IMR-90 (cell line): ENCODE measurements around the gene ADPRHL1. TPM values are rescaled to one million over a fixed set of nuclear protein-coding genes. Genes with fewer than 3 reads are reported as not detected.
"Not testable (repeated sequence)": the region's sequence is repeated elsewhere in the genome, so short reads cannot be mapped to it uniquely, and the experiment has no call there.

Experiments
- ATAC-seq: fragments of 200-7000 bp; cut with Tn5 transposase; 2 replicates; pipeline ENCODE4 v1.9.1; 2020; ENCODE audit warnings: low read depth, mild to moderate bottlenecking, moderate library complexity
- BruUV-seq: library from RNA; stranded (reverse); fragments of 400-500 nt; replicated peaks from 2 replicates; lab custom pipeline; 2021; lab: Mats Ljungman, UMichigan
- CTCF ChIA-PET: fragments of 300-600 bp; formaldehyde crosslinking; extraction: SDS; loops from one replicate; lab custom pipeline; 2021; ENCODE audit warnings: antibody characterized with exemption; lab: Yijun Ruan, JAX
- POLR2A ChIA-PET: fragments of 300-600 bp; sonication (Branson Sonifier 250); formaldehyde crosslinking; loops from one replicate; lab custom pipeline; 2022; ENCODE audit warnings: antibody characterized with exemption; ENCODE audit not compliant: unreplicated experiment; lab: Charles Lee
- DNase-seq: peaks from one replicate; pipeline ENCODE4 v3.0.0; 2013
- H2AFZ ChIP-seq: replicated peaks from 2 replicates; pipeline ENCODE3; 2013; ENCODE audit warnings: low read length, mild to moderate bottlenecking; ENCODE audit not compliant: poor library complexity
- H2AK5ac ChIP-seq: 2 replicates; pipeline ENCODE4 v1.6.1; 2013; ENCODE audit warnings: low read depth, low read length, inconsistent platforms
- H2AK9ac ChIP-seq: replicated peaks from 2 replicates; pipeline ENCODE3; 2013; ENCODE audit warnings: mild to moderate bottlenecking, low read depth, low read length, moderate library complexity; ENCODE audit not compliant: poor library complexity
- H2BK120ac ChIP-seq: 2 replicates; pipeline ENCODE4 v1.6.1; 2013; ENCODE audit warnings: low read depth, low read length, inconsistent platforms
- H2BK15ac ChIP-seq: 3 replicates; pipeline ENCODE4 v1.6.1; 2013; ENCODE audit warnings: low read depth, low read length, inconsistent platforms
- H2BK20ac ChIP-seq: 2 replicates; pipeline ENCODE4 v1.6.1; 2013; ENCODE audit warnings: low read depth, mild to moderate bottlenecking, inconsistent platforms, low read length, moderate library complexity
- H2BK5ac ChIP-seq: 2 replicates; pipeline ENCODE4 v1.6.1; 2013; ENCODE audit warnings: mild to moderate bottlenecking, low read depth, low read length, inconsistent platforms; ENCODE audit not compliant: poor library complexity, severe bottlenecking
- H3K14ac ChIP-seq: replicated peaks from 2 replicates; pipeline ENCODE4 v1.6.1; 2013; ENCODE audit warnings: low read depth, low read length, inconsistent platforms
- H3K18ac ChIP-seq: 2 replicates; pipeline ENCODE4 v1.6.1; 2013; ENCODE audit warnings: low read depth, low read length, control low read depth
- H3K23ac ChIP-seq: 2 replicates; pipeline ENCODE4 v1.6.1; 2013; ENCODE audit warnings: low read depth, low read length, inconsistent platforms
- H3K27ac ChIP-seq: 2 replicates; pipeline ENCODE4 v1.5.1; 2013; ENCODE audit warnings: mild to moderate bottlenecking, control low read depth, low read length; ENCODE audit not compliant: insufficient read depth
- H3K27me3 ChIP-seq: 2 replicates; pipeline ENCODE4 v1.6.1; 2013; ENCODE audit warnings: low read length; ENCODE audit not compliant: control insufficient read depth, insufficient read depth
- H3K36me3 ChIP-seq: 2 replicates; pipeline ENCODE4 v1.6.1; 2013; ENCODE audit warnings: low read length, mixed read lengths; ENCODE audit not compliant: control insufficient read depth, insufficient read depth
- H3K4ac ChIP-seq: 2 replicates; pipeline ENCODE4 v1.6.1; 2013; ENCODE audit warnings: low read depth, low read length, inconsistent platforms
- H3K4me1 ChIP-seq: 2 replicates; pipeline ENCODE4 v1.6.1; 2013; ENCODE audit warnings: low read length, mixed read lengths; ENCODE audit not compliant: control insufficient read depth, insufficient read depth
- H3K4me2 ChIP-seq: 2 replicates; pipeline ENCODE4 v1.6.1; 2013; ENCODE audit warnings: low read depth, mild to moderate bottlenecking, control low read depth, low read length, moderate library complexity
- H3K4me3 ChIP-seq: 2 replicates; pipeline ENCODE4 v1.5.1; 2013; ENCODE audit warnings: low read depth, mild to moderate bottlenecking, control low read depth, low read length, moderate library complexity; ENCODE audit not compliant: insufficient read depth
- H3K56ac ChIP-seq: 2 replicates; pipeline ENCODE4 v1.6.1; 2013; ENCODE audit warnings: low read length, inconsistent platforms; ENCODE audit not compliant: insufficient read depth; ENCODE audit errors: extremely low read depth
- H3K79me1 ChIP-seq, 2 experiments: 2 replicates each; pipeline ENCODE4 v1.6.1; 2013; ENCODE audit warnings: low read length in 2 of 2, inconsistent platforms in 1 of 2, low read depth in 1 of 2
- H3K9ac ChIP-seq: 2 replicates; pipeline ENCODE4 v1.6.1; 2013; ENCODE audit warnings: low read depth, low read length, control low read depth
- H3K9me1 ChIP-seq: 2 replicates; pipeline ENCODE4 v1.6.1; 2013; ENCODE audit warnings: low read length, inconsistent platforms; ENCODE audit not compliant: insufficient read depth
- H3K9me3 ChIP-seq: 2 replicates; pipeline ENCODE4 v1.6.1; 2013; ENCODE audit warnings: low read length; ENCODE audit not compliant: control insufficient read depth, insufficient read depth
- H4K20me1 ChIP-seq: 2 replicates; pipeline ENCODE4 v1.6.1; 2013; ENCODE audit warnings: low read length, inconsistent platforms; ENCODE audit not compliant: insufficient read depth
- H4K5ac ChIP-seq: 2 replicates; pipeline ENCODE4 v1.6.1; 2013; ENCODE audit warnings: mild to moderate bottlenecking, low read depth, low read length, control low read depth
- H4K8ac ChIP-seq, 2 experiments: 2 replicates each; pipeline ENCODE4 v1.6.1; 2013; ENCODE audit warnings: low read depth in 2 of 2, low read length in 2 of 2, control low read depth in 1 of 2, inconsistent platforms in 1 of 2
- H4K91ac ChIP-seq: 2 replicates; pipeline ENCODE4 v1.6.1; 2013; ENCODE audit warnings: low read depth, low read length, inconsistent platforms; ENCODE audit not compliant: insufficient read depth
- MAFK ChIP-seq: IDR thresholded peaks from 2 replicates; pipeline ENCODE4 v1.6.1; 2012; ENCODE audit warnings: low read depth, low read length, improper control_type of control experiment
- MAZ ChIP-seq: IDR thresholded peaks from 2 replicates; pipeline ENCODE4 v1.6.1; 2012; ENCODE audit warnings: low read depth, mild to moderate bottlenecking, low read length, improper control_type of control experiment, moderate library complexity, borderline replicate concordance
- RCOR1 ChIP-seq: IDR thresholded peaks from 2 replicates; pipeline ENCODE4 v1.6.1; 2012; ENCODE audit warnings: mild to moderate bottlenecking, low read length, improper control_type of control experiment; ENCODE audit not compliant: insufficient replicate concordance
- RFX5 ChIP-seq: IDR thresholded peaks from 2 replicates; pipeline ENCODE4 v1.8.0; 2012; ENCODE audit warnings: low read depth, mild to moderate bottlenecking, low read length, moderate library complexity
- WGBS, 2 experiments: methylation state at CpG; one replicate each; pipeline versions ENCODE4 v1.1.5 to v1.1.7; 2013; ENCODE audit warnings: missing lambda C conversion rate in 2 of 2; ENCODE audit not compliant: insufficient read length in 1 of 2; ENCODE audit errors: extremely low coverage in 2 of 2; 5-methylcytosine and 5-hydroxymethylcytosine counted together
- dilution Hi-C: fragments of 300-500 bp; cut with HindIII; formaldehyde crosslinking; loops from one replicate; pipeline ENCODE4 v1.14.3; 2018; ENCODE audit warnings: low sequenced_read_pairs; ENCODE audit not compliant: unreplicated experiment
- in situ Hi-C: fragments of 300-500 bp; cut with MboI; formaldehyde crosslinking; loops from 3 replicates; pipeline ENCODE4 v1.14.3; 2019; ENCODE audit warnings: low sequenced_read_pairs, inconsistent platforms, mixed read lengths
- intact Hi-C: fragments of 100-400 bp; cut with micrococcal nuclease; formaldehyde crosslinking; loops from 2 replicates; pipeline ENCODE4 v1.10.0; 2022
- polyA plus RNA-seq, 3 experiments: library from polyadenylated mRNA; depleted of rRNA; stranded (reverse); fragments of >200 nt; gene quantifications; 2 replicates each; pipeline ENCODE4 v1.2.3, GENCODE V29; 2012; ENCODE audit warnings: low replicate concordance in 1 of 3
- total RNA-seq: library from RNA; depleted of rRNA; stranded (reverse); fragments of >200 nt; gene quantifications from 2 replicates; pipeline ENCODE4 v1.2.3, GENCODE V29; 2012

Gene ADPRHL1
- total and polyA plus RNA-seq, 2 of the 4 experiments (the other 2 are of a cell fraction), result 0.36 to 0.67 TPM

DNA sequence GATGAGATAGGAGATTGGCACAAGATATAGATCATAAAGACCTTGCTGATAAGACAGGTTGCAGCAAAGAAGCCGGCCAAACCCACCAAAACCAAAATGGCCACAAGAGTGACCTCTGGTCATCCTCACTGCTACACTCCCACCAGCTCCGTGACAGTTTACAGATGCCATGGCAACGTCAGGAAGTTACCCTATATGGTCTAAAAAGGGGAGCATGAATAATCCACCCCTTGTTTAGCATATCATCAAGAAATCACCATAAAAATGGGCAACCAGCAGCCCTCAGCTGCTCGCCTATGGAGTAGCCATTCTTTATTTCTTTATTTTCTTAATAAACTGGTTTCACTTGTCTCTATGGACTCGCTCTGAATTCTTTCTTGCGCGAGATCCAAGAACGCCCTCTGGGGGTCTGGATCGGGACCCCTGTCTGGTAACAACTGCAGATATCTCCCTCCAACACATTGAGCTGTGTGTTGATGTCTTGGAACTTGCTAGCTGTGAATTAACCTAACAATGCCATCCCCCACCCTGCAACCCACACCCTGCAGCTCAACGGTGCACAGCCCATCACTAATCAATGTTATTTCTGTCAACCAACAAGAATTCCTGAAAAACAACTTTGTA is 62.3 kb downstream of the ADPRHL1 start:
- H4K5ac ChIP-seq, result no peak overlapping the region
- no peak overlapping the region for H3K23ac ChIP-seq
- H3K14ac ChIP-seq, result no peak overlapping the region
- DNase-seq (no peak), ATAC-seq (no peak)
- H3K56ac ChIP-seq, result no peak overlapping the region
- no peaks in the 10 kb centered on the region for H3K36me3 ChIP-seq
- no peak overlapping the region for H4K8ac ChIP-seq
- H3K9ac ChIP-seq, result no peak overlapping the region
- dilution Hi-C loops (no loop called here), intact Hi-C loops (no loop called here), in situ Hi-C loops (loop anchor here (25.0 kb wide), 1 partner anchor 454 kb away; no protein-coding TSS in a partner anchor)
- no TSS peak for BruUV-seq
- no peak overlapping the region for H2AFZ ChIP-seq
- H3K4me2 ChIP-seq, result no peak overlapping the region
- ChIA-PET POLR2A (no interaction called here), CTCF (no interaction called here)
- H3K18ac ChIP-seq, result no peak overlapping the region
- no peak overlapping the region for H2BK5ac ChIP-seq
- no peaks in the 10 kb centered on the region; the same call in 1 of the 2 replicates for H3K27me3 ChIP-seq
- H4K91ac ChIP-seq, result no peak overlapping the region
- no peak overlapping the region for H2BK120ac ChIP-seq
- H2AK5ac ChIP-seq, result no peak overlapping the region
- H3K4ac ChIP-seq, result no peak overlapping the region
- H3K4me3 ChIP-seq, result no peak overlapping the region
- peaks cover 4% of the 10 kb centered on the region; the same call in 1 of the 2 replicates for H3K9me1 ChIP-seq
- no peak overlapping the region for H3K27ac ChIP-seq
- WGBS, 2 experiments, result 20% methylated on average over 1 of the region's 10 CpGs; no CpG with 5 or more reads in 1 of the 2 experiments
- no peak overlapping the region for H2BK15ac ChIP-seq
- no peaks in the 10 kb centered on the region for H4K20me1 ChIP-seq
- H3K9me3 ChIP-seq, result peaks cover 1% of the 10 kb centered on the region; the same call in 1 of the 2 replicates
- TF ChIP-seq MAZ (no peak), RCOR1 (no peak), RFX5 (no peak), MAFK (no peak)
- peaks cover 4% of the 10 kb centered on the region; the same call in 1 of the 2 replicates for H3K4me1 ChIP-seq
- peaks cover 4 to 6% of the 10 kb centered on the region in 2 experiments; a peak in 3 of 4 replicates for H3K79me1 ChIP-seq
- H2BK20ac ChIP-seq, result no peak overlapping the region
- no peak overlapping the region for H2AK9ac ChIP-seq

GRCh38 chr13:113389586-113389985 is 63.7 kb downstream of the ADPRHL1 start:
- H3K36me3 ChIP-seq, H3K14ac ChIP-seq, H4K20me1 ChIP-seq, H3K9me3 ChIP-seq, H2BK15ac ChIP-seq, H3K4me3 ChIP-seq, H2BK120ac ChIP-seq, H3K27ac ChIP-seq, H3K4me2 ChIP-seq, BruUV-seq, CTCF ChIA-PET, dilution Hi-C loops, H3K79me1 ChIP-seq, POLR2A ChIA-PET, H2BK20ac ChIP-seq, H2BK5ac ChIP-seq, H3K4ac ChIP-seq, H4K5ac ChIP-seq, intact Hi-C loops, H3K9ac ChIP-seq, H3K27me3 ChIP-seq, H3K56ac ChIP-seq, H2AFZ ChIP-seq, ATAC-seq, H3K18ac ChIP-seq, H4K91ac ChIP-seq, H4K8ac ChIP-seq, H2AK5ac ChIP-seq, H3K23ac ChIP-seq, H3K4me1 ChIP-seq, H2AK9ac ChIP-seq, H3K9me1 ChIP-seq, DNase-seq: not testable (repeated sequence)
- in situ Hi-C loops, result loop anchor here (25.0 kb wide), 1 partner anchor 452 kb away; no protein-coding TSS in a partner anchor
- WGBS, 2 experiments, result 93% methylated on average over 4 of the region's 8 CpGs; no CpG with 5 or more reads in 1 of the 2 experiments
